HG03520 (cell line): ENCODE measurements around the gene RPS3.

Source experiments
- ATAC-seq: cut with Tn5 transposase; IDR thresholded peaks from one replicate; pipeline ENCODE4 v1.9.1; 2021; ENCODE audit warnings: mild to moderate bottlenecking, moderate library complexity; ENCODE audit not compliant: unreplicated experiment

The RPS3 gene

GRCh38 chr11:75453916-75454655 is 54.8 kb downstream of the RPS3 start:
- no peak for ATAC-seq

GRCh38 chr11:75454987-75455386 is 55.7 kb downstream of the RPS3 start:
- no peak for ATAC-seq
